GM19468 (cell line): ENCODE results near the gene NDUFA8.
"Not testable (repeated sequence)": the region's sequence is repeated elsewhere in the genome, so short reads cannot be mapped to it uniquely, and the experiment has no call there.

Source experiments
- ATAC-seq: cut with Tn5 transposase; IDR thresholded peaks from one replicate; pipeline ENCODE4 v1.9.1; 2021; ENCODE audit warnings: mild to moderate bottlenecking, moderate library complexity, moderate number of reproducible peaks; ENCODE audit not compliant: unreplicated experiment; ENCODE audit errors: extremely low read depth

The NDUFA8 gene

GRCh38 chr9:122124048-122124447, 35.5 kb downstream of the NDUFA8 start:
- ATAC-seq, result no peak

GRCh38 chr9:122122903-122123632, 36.5 kb downstream of the NDUFA8 start:
- ATAC-seq, result no peak

- ATAC-seq, result no peak
Measured at GRCh38 chr9:122122468-122122867, 37.1 kb downstream of the NDUFA8 start.

- ATAC-seq, result no peak
Measured at GRCh38 chr9:122121931-122122330, 37.6 kb downstream of the NDUFA8 start.

GRCh38 chr9:122121391-122121790, 38.2 kb downstream of the NDUFA8 start:
- no peak for ATAC-seq

- no peak for ATAC-seq
Measured at GRCh38 chr9:122120316-122121071, 39.1 kb downstream of the NDUFA8 start.

- ATAC-seq, result no peak
Measured at GRCh38 chr9:122119721-122120120, 39.9 kb downstream of the NDUFA8 start.

- ATAC-seq, result no peak
Measured at GRCh38 chr9:122119166-122119521, 40.4 kb downstream of the NDUFA8 start.

- ATAC-seq, result no peak
Measured at GRCh38 chr9:122118343-122119165, 41.0 kb downstream of the NDUFA8 start.

- not testable (repeated sequence) for ATAC-seq
Measured at GRCh38 chr9:122117241-122117640, 42.3 kb downstream of the NDUFA8 start.

- ATAC-seq, result no peak
Measured at GRCh38 chr9:122116448-122117173, 43.0 kb downstream of the NDUFA8 start.

GRCh38 chr9:122116040-122116439, 43.5 kb downstream of the NDUFA8 start:
- ATAC-seq, result no peak

GRCh38 chr9:122115176-122116035, 44.2 kb downstream of the NDUFA8 start:
- no peak for ATAC-seq

GRCh38 chr9:122113574-122113973, 46.0 kb downstream of the NDUFA8 start:
- no peak for ATAC-seq

GRCh38 chr9:122112238-122112637, 47.3 kb downstream of the NDUFA8 start:
- ATAC-seq, result no peak

GRCh38 chr9:122111413-122112085, 48.0 kb downstream of the NDUFA8 start:
- ATAC-seq, result no peak

- ATAC-seq, result no peak
Measured at GRCh38 chr9:122110100-122110833, 49.3 kb downstream of the NDUFA8 start.
